Measurements from ENCODE around the gene BRSK2. TPM values are rescaled to one million over a fixed set of nuclear protein-coding genes. Genes with fewer than 3 reads are reported as not detected.

Gene BRSK2
- total RNA-seq, 5 donors from 2014 or later (not counting 1 experiment from before 2014, with no cell fraction given), result 0.54 to 1.5 (median 0.95) TPM

DNA sequence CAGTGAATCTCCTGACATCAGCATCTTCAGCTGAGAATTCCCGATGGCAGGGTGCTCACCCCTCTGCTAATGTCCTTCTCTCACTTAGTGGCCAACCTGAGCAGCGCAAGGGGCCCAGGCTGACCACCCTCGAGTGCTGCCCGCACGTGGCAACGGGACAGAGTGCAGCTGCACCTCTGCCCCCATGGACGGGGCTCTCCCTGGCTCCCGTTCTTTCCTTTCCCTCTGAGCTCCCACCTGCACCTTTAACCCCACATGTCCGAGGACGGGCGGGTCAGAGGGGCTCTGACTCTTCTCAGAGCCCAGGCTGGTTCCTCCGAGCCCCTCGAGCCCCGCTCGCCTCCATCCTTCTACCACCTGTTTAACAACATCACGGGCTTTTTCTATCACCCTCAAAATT, 77.0 kb downstream of the BRSK2 start:
- no peaks in the 10 kb centered on the region for H3K9me3 ChIP-seq
- no peaks in the 10 kb centered on the region for H3K4me1 ChIP-seq (ENCODE audit: control insufficient read depth in 1 of 2, extremely low read depth in 1 of 2, insufficient read depth in 2 of 2, low read length in 2 of 2)
- Mint-ChIP-seq H3K36me3 (peaks cover 21% of the 10 kb centered on the region), H3K27ac (peak overlapping the region in 1 of 2 donors; percentile 25), H3K27me3 (no peaks in the 10 kb centered on the region), H3K4me1 (peaks cover 0 to 7% (median 0%) of the 10 kb centered on the region in 3 donors), H3K4me3 (no peak overlapping the region), H3K9me3 (no peaks in the 10 kb centered on the region)
- CTCF ChIA-PET, result no interaction called here
- ATAC-seq (replicated peaks in 1 of 4) (no peak), DNase-seq (no peak)
- H3K4me3 ChIP-seq (ENCODE audit: control insufficient read depth in 1 of 2, extremely low read depth in 1 of 2, low read length in 1 of 2), result no peak overlapping the region
- peaks cover 21 to 23% of the 10 kb centered on the region in 2 donors for H3K36me3 ChIP-seq (ENCODE audit: control insufficient read depth in 2 of 2, extremely low read depth in 1 of 2, insufficient read depth in 1 of 2, low read length in 1 of 2)
- no peak overlapping the region for H3K27ac ChIP-seq (ENCODE audit: low read length)
- POLR2A ChIA-PET, result interaction anchor here in 1 of 2 donors (0.8 kb wide), 1 partner anchor 911 kb away, joined by 3 read pairs; no protein-coding TSS in a partner anchor
- no peaks in the 10 kb centered on the region for H3K27me3 ChIP-seq (replicated peaks in 1 of 2; ENCODE audit: control insufficient read depth in 2 of 2, extremely low read depth in 1 of 2, insufficient read depth in 2 of 2, low read length in 1 of 2)
- 96% methylated on average over 16 of the region's 16 CpGs for WGBS (ENCODE audit: insufficient coverage)

DNA sequence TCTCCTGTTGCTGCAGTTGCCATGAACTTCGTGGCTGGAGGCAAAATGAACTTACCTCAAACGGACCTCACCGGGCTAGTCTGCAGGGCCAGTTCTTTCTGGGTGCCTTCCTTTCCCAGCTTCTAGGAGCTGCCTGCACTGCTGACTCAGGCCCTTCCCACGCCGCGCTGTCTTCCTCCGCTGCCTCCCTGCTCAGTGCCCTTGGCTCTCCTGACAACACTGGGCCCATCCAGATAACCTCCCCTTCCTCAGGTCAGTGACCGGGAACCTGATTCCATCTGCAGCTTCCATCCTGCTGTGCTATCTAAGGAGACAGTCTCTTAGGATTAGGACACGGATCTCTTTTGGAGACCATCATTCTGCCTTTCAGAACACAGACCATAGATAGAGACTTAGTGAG, 77.5 kb downstream of the BRSK2 start:
- CTCF ChIA-PET, result no interaction called here
- Mint-ChIP-seq H3K9me3 (no peaks in the 10 kb centered on the region), H3K36me3 (peaks cover 21% of the 10 kb centered on the region), H3K4me3 (no peak overlapping the region), H3K27ac (peak overlapping the region in 1 of 2 donors; percentile 25), H3K4me1 (peaks cover 0 to 7% (median 0%) of the 10 kb centered on the region in 3 donors), H3K27me3 (no peaks in the 10 kb centered on the region)
- DNase-seq (no peak), ATAC-seq (replicated peaks in 1 of 4) (no peak)
- Histone ChIP-seq H3K4me3 (ENCODE audit: control insufficient read depth in 1 of 2, extremely low read depth in 1 of 2, low read length in 1 of 2) (no peak overlapping the region), H3K36me3 (ENCODE audit: control insufficient read depth in 2 of 2, extremely low read depth in 1 of 2, insufficient read depth in 1 of 2, low read length in 1 of 2) (peaks cover 22 to 23% of the 10 kb centered on the region in 2 donors), H3K27ac (ENCODE audit: low read length) (no peak overlapping the region), H3K9me3 (no peaks in the 10 kb centered on the region), H3K27me3 (replicated peaks in 1 of 2; ENCODE audit: control insufficient read depth in 2 of 2, extremely low read depth in 1 of 2, insufficient read depth in 2 of 2, low read length in 1 of 2) (no peaks in the 10 kb centered on the region), H3K4me1 (ENCODE audit: control insufficient read depth in 1 of 2, extremely low read depth in 1 of 2, insufficient read depth in 2 of 2, low read length in 2 of 2) (no peaks in the 10 kb centered on the region)
- POLR2A ChIA-PET, result interaction anchor here in 1 of 2 donors (0.8 kb wide), 1 partner anchor 911 kb away, joined by 3 read pairs; no protein-coding TSS in a partner anchor
- WGBS (ENCODE audit: insufficient coverage), result 88% methylated on average over 8 of the region's 9 CpGs

DNA sequence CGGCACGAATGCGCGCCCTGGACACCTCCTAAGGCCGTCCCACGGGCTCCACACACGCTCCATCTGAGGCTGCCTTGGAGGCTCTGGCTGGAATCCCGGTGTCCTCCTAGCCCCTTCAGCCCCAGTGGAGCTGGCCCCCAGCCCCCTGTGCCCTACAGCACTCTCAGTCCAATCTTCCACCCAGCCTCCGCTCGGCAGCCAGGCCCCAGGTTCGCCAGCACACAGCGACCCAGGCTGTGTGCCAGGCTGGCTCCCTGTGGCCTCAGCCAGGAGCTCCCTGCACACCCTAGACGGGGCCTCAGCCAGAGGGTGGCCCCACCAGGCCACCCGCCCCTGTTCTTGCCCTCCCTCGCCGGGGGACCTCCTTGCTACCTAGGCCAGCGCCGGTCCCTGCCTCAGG, 78.3 kb downstream of the BRSK2 start:
- DNase-seq (no peak), ATAC-seq (replicated peaks in 1 of 4) (no peak)
- H3K4me3 Mint-ChIP-seq, result no peak overlapping the region
- H3K4me3 ChIP-seq (ENCODE audit: control insufficient read depth in 1 of 2, extremely low read depth in 1 of 2, low read length in 1 of 2), result no peak overlapping the region
- peaks cover 21% of the 10 kb centered on the region for H3K36me3 Mint-ChIP-seq
- CTCF ChIA-PET, result interaction anchor here in 1 of 2 donors (0.6 kb wide), 1 partner anchor 686 kb away, joined by 3 read pairs; no protein-coding TSS in a partner anchor
- H3K9me3 ChIP-seq, result no peaks in the 10 kb centered on the region
- no peak overlapping the region for H3K27ac ChIP-seq (ENCODE audit: low read length)
- WGBS (ENCODE audit: insufficient coverage), result 93% methylated on average over 18 of the region's 18 CpGs
- H3K9me3 Mint-ChIP-seq, result no peaks in the 10 kb centered on the region
- peaks cover 22 to 24% of the 10 kb centered on the region in 2 donors for H3K36me3 ChIP-seq (ENCODE audit: control insufficient read depth in 2 of 2, extremely low read depth in 1 of 2, insufficient read depth in 1 of 2, low read length in 1 of 2)
- no peaks in the 10 kb centered on the region for H3K4me1 ChIP-seq (ENCODE audit: control insufficient read depth in 1 of 2, extremely low read depth in 1 of 2, insufficient read depth in 2 of 2, low read length in 2 of 2)
- no peak overlapping the region for H3K27ac Mint-ChIP-seq
- H3K4me1 Mint-ChIP-seq, result peaks cover 0 to 7% (median 0%) of the 10 kb centered on the region in 3 donors
- POLR2A ChIA-PET, result no interaction called here
- H3K27me3 ChIP-seq (replicated peaks in 1 of 2; ENCODE audit: control insufficient read depth in 2 of 2, extremely low read depth in 1 of 2, insufficient read depth in 2 of 2, low read length in 1 of 2), result no peaks in the 10 kb centered on the region
- H3K27me3 Mint-ChIP-seq, result no peaks in the 10 kb centered on the region

DNA sequence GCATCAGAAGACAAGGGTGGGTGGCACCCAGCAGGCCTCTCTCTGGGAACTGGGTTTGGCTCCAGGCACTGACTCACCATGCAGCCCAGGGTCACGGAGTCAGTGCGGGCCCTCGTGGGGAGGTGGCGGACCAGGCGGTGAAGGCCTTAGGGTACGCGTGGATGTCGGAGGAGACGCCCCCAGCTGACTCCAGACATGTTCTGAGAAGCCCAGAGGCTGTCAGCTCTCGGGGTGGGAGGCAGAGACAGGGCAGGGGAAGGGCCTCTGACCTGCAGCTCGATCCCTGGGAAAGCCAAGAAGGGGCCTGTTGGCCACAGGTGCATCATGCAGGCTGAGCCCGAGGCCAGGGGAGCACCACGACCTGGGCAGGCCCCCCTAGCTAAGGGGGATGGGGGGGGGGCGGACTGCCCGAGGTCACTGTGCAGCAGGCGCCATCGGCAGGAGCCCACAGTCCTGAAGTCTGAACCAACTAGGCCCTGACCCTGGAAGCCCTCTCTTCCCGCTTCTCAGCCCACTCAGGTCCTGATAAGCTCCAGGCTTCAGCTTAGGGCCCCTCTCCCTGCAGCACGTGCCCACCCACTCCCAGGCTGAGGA, 78.8 kb downstream of the BRSK2 start:
- H3K36me3 ChIP-seq (ENCODE audit: control insufficient read depth in 2 of 2, extremely low read depth in 1 of 2, insufficient read depth in 1 of 2, low read length in 1 of 2), result peaks cover 27 to 28% of the 10 kb centered on the region in 2 donors
- Mint-ChIP-seq H3K36me3 (peaks cover 24% of the 10 kb centered on the region), H3K9me3 (no peaks in the 10 kb centered on the region), H3K27ac (no peak overlapping the region), H3K4me3 (no peak overlapping the region), H3K27me3 (no peaks in the 10 kb centered on the region), H3K4me1 (peaks cover 0 to 7% (median 0%) of the 10 kb centered on the region in 3 donors)
- no peaks in the 10 kb centered on the region for H3K9me3 ChIP-seq
- H3K27me3 ChIP-seq (replicated peaks in 1 of 2; ENCODE audit: control insufficient read depth in 2 of 2, extremely low read depth in 1 of 2, insufficient read depth in 2 of 2, low read length in 1 of 2), result no peaks in the 10 kb centered on the region
- CTCF ChIA-PET, result interaction anchor here in 1 of 2 donors (0.6 kb wide), 1 partner anchor 685 kb away, joined by 3 read pairs; no protein-coding TSS in a partner anchor
- H3K4me1 ChIP-seq (ENCODE audit: control insufficient read depth in 1 of 2, extremely low read depth in 1 of 2, insufficient read depth in 2 of 2, low read length in 2 of 2), result no peaks in the 10 kb centered on the region
- no peak overlapping the region for H3K4me3 ChIP-seq (ENCODE audit: control insufficient read depth in 1 of 2, extremely low read depth in 1 of 2, low read length in 1 of 2)
- POLR2A ChIA-PET, result no interaction called here
- no peak for ATAC-seq (replicated peaks in 1 of 4)
- 90% methylated on average over 19 of the region's 19 CpGs for WGBS (ENCODE audit: insufficient coverage)
- H3K27ac ChIP-seq (ENCODE audit: low read length), result no peak overlapping the region
- no peak for DNase-seq

DNA sequence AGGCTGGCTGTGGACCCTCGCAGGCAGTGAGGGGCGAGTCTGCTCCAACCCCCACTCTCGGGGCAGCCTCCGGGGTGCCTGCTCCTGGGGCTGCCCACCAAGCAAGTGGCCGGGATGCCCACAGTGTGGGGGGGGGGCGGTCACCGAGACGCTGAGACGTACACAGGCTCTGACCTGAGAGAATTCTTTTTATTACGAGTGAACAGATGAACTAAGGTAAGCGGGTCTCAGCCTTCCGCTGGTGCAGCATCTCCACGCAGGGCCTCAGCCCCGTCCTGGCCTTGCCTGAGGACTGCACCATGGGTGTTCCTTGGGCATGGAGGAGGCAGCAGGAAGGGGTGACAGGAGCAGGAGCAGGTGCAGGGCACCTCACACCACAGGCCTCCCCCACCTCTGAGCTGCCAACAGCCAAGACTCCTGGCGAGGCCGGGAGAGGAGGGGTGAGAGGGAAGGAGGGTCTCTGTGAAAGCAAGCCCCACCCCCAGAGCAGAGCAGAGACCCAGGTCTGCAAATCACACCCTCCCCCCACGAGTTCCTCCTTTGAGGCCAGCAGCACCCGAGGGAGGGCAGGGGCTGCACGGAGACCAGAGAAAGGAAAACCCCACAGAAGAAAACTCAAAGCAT, 79.7 kb downstream of the BRSK2 start:
- Histone ChIP-seq H3K9me3 (no peaks in the 10 kb centered on the region), H3K4me1 (ENCODE audit: control insufficient read depth in 1 of 2, extremely low read depth in 1 of 2, insufficient read depth in 2 of 2, low read length in 2 of 2) (no peaks in the 10 kb centered on the region), H3K36me3 (ENCODE audit: control insufficient read depth in 2 of 2, extremely low read depth in 1 of 2, insufficient read depth in 1 of 2, low read length in 1 of 2) (peaks cover 29 to 35% of the 10 kb centered on the region in 2 donors), H3K4me3 (ENCODE audit: control insufficient read depth in 1 of 2, extremely low read depth in 1 of 2, low read length in 1 of 2) (no peak overlapping the region), H3K27ac (ENCODE audit: low read length) (no peak overlapping the region), H3K27me3 (replicated peaks in 1 of 2; ENCODE audit: control insufficient read depth in 2 of 2, extremely low read depth in 1 of 2, insufficient read depth in 2 of 2, low read length in 1 of 2) (no peaks in the 10 kb centered on the region)
- CTCF ChIA-PET, result no interaction called here
- Mint-ChIP-seq H3K4me3 (no peak overlapping the region), H3K4me1 (peaks cover 0 to 7% (median 0%) of the 10 kb centered on the region in 3 donors), H3K27ac (no peak overlapping the region), H3K27me3 (no peaks in the 10 kb centered on the region), H3K36me3 (peaks cover 33% of the 10 kb centered on the region), H3K9me3 (no peaks in the 10 kb centered on the region)
- no peak for ATAC-seq (replicated peaks in 1 of 4)
- POLR2A ChIA-PET, result no interaction called here
- DNase-seq, result no peak
- WGBS (ENCODE audit: insufficient coverage), result 97% methylated on average over 11 of the region's 19 CpGs

DNA sequence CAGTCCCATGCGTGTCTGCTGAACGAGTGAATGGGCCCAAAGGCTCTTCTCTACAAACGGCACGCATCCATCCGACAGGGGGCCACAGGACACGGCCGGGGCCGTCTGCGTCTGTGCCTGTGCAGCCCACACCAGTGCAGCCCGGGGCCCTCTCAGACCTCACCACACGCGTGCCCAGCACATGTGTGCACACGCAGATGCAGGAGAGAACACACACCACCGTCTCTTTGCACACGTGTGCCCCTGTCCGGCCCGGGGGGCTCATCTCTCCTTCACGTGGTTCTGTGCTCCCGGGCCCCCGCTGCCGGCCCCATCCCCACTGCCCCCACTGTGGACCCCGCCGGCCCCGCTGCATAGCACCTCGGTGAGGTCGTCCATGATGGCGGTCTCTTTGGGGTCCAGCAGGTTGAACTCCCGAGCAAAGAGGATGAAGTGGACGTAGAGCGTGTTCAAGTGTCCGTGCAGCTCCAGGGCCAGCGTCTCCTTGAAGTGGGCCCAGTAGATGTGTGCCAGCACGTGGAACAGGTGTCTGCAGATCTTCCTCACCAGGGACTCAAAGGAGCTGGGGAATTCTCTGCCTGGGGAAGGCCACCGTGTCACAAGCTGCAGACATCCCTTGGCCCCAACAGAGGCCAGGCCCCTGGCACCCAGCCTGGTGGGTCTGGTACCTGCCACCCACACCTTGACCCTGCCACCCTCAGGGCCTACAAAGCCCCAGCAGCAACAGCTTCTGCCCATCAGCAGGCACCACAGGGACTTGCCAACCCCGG, 80.4 kb downstream of the BRSK2 start:
- no peaks in the 10 kb centered on the region for H3K27me3 Mint-ChIP-seq
- no peaks in the 10 kb centered on the region for H3K27me3 ChIP-seq (replicated peaks in 1 of 2; ENCODE audit: control insufficient read depth in 2 of 2, extremely low read depth in 1 of 2, insufficient read depth in 2 of 2, low read length in 1 of 2)
- no peaks in the 10 kb centered on the region for H3K9me3 ChIP-seq
- DNase-seq (no peak), ATAC-seq (replicated peaks in 1 of 4) (no peak)
- peaks cover 0 to 7% (median 0%) of the 10 kb centered on the region in 3 donors for H3K4me1 Mint-ChIP-seq
- WGBS (ENCODE audit: insufficient coverage), result 95% methylated on average over 28 of the region's 35 CpGs
- peaks cover 31 to 41% of the 10 kb centered on the region in 2 donors for H3K36me3 ChIP-seq (ENCODE audit: control insufficient read depth in 2 of 2, extremely low read depth in 1 of 2, insufficient read depth in 1 of 2, low read length in 1 of 2)
- CTCF ChIA-PET, result no interaction called here
- POLR2A ChIA-PET, result no interaction called here
- no peaks in the 10 kb centered on the region for H3K9me3 Mint-ChIP-seq
- peaks cover 38% of the 10 kb centered on the region for H3K36me3 Mint-ChIP-seq
- H3K27ac Mint-ChIP-seq, result no peak overlapping the region
- H3K4me3 Mint-ChIP-seq, result no peak overlapping the region
- no peak overlapping the region for H3K27ac ChIP-seq (ENCODE audit: low read length)
- no peak overlapping the region for H3K4me3 ChIP-seq (ENCODE audit: control insufficient read depth in 1 of 2, extremely low read depth in 1 of 2, low read length in 1 of 2)
- H3K4me1 ChIP-seq (ENCODE audit: control insufficient read depth in 1 of 2, extremely low read depth in 1 of 2, insufficient read depth in 2 of 2, low read length in 2 of 2), result no peaks in the 10 kb centered on the region
